Measurements from ENCODE around the gene HOOK2.

Gene HOOK2

DNA sequence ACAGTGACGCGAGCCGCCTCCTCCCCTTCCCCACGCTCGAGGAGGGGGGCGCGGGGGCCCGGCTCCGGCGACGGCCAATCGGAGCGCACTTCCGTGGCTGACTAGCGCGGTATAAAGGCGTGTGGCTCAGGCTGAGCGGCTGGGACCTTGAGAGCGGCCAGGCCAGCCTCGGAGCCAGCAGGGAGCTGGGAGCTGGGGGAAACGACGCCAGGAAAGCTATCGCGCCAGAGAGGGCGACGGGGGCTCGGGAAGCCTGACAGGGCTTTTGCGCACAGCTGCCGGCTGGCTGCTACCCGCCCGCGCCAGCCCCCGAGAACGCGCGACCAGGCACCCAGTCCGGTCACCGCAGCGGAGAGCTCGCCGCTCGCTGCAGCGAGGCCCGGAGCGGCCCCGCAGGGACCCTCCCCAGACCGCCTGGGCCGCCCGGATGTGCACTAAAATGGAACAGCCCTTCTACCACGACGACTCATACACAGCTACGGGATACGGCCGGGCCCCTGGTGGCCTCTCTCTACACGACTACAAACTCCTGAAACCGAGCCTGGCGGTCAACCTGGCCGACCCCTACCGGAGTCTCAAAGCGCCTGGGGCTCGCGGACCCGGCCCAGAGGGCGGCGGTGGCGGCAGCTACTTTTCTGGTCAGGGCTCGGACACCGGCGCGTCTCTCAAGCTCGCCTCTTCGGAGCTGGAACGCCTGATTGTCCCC is 16.1 kb upstream of the HOOK2 start, which contains the start of gene JUNB (continued):
- no peak; the same call in 1 of the 2 replicates for TF ChIP-seq ZNF768 (tag by site-specific recombination; IDR thresholded peaks at IDR 0.05)
- TF ChIP-seq, protein P1, sequence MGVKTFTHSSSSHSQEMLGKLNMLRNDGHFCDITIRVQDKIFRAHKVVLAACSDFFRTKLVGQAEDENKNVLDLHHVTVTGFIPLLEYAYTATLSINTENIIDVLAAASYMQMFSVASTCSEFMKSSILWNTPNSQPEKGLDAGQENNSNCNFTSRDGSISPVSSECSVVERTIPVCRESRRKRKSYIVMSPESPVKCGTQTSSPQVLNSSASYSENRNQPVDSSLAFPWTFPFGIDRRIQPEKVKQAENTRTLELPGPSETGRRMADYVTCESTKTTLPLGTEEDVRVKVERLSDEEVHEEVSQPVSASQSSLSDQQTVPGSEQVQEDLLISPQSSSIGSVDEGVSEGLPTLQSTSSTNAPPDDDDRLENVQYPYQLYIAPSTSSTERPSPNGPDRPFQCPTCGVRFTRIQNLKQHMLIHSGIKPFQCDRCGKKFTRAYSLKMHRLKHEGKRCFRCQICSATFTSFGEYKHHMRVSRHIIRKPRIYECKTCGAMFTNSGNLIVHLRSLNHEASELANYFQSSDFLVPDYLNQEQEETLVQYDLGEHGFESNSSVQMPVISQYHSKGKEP (tag by site-specific recombination; IDR thresholded peaks at IDR 0.05), result no peak
- no peak for TF ChIP-seq ZNF544 (tag by site-specific recombination; IDR thresholded peaks at IDR 0.05)
- TF ChIP-seq ZNF174 (tag by site-specific recombination; IDR thresholded peaks at IDR 0.05), result no peak
- TF ChIP-seq ZBTB8A (tag by site-specific recombination; IDR thresholded peaks at IDR 0.05), result peak; percentile 88
- peak; percentile 77; the same call in 1 of the 2 replicates for TF ChIP-seq ZSCAN30 (tag by site-specific recombination; IDR thresholded peaks at IDR 0.05)
- TF ChIP-seq, protein P2, sequence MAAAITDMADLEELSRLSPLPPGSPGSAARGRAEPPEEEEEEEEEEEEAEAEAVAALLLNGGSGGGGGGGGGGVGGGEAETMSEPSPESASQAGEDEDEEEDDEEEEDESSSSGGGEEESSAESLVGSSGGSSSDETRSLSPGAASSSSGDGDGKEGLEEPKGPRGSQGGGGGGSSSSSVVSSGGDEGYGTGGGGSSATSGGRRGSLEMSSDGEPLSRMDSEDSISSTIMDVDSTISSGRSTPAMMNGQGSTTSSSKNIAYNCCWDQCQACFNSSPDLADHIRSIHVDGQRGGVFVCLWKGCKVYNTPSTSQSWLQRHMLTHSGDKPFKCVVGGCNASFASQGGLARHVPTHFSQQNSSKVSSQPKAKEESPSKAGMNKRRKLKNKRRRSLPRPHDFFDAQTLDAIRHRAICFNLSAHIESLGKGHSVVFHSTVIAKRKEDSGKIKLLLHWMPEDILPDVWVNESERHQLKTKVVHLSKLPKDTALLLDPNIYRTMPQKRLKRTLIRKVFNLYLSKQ (tag by site-specific recombination; IDR thresholded peaks at IDR 0.05; ENCODE audit: borderline replicate concordance), result no peak
- TF ChIP-seq, protein P3, sequence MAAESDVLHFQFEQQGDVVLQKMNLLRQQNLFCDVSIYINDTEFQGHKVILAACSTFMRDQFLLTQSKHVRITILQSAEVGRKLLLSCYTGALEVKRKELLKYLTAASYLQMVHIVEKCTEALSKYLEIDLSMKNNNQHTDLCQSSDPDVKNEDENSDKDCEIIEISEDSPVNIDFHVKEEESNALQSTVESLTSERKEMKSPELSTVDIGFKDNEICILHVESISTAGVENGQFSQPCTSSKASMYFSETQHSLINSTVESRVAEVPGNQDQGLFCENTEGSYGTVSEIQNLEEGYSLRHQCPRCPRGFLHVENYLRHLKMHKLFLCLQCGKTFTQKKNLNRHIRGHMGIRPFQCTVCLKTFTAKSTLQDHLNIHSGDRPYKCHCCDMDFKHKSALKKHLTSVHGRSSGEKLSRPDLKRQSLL (tag by site-specific recombination; IDR thresholded peaks at IDR 0.05), result peak; percentile 54; the same call in 1 of the 2 replicates
- TF ChIP-seq ZNF621 (tag by site-specific recombination; IDR thresholded peaks at IDR 0.05), result no peak
- TF ChIP-seq, protein P4, sequence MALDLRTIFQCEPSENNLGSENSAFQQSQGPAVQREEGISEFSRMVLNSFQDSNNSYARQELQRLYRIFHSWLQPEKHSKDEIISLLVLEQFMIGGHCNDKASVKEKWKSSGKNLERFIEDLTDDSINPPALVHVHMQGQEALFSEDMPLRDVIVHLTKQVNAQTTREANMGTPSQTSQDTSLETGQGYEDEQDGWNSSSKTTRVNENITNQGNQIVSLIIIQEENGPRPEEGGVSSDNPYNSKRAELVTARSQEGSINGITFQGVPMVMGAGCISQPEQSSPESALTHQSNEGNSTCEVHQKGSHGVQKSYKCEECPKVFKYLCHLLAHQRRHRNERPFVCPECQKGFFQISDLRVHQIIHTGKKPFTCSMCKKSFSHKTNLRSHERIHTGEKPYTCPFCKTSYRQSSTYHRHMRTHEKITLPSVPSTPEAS (tag by site-specific recombination; IDR thresholded peaks at IDR 0.05), result no peak
- TF ChIP-seq ZNF585B (tag by site-specific recombination; IDR thresholded peaks at IDR 0.05), result no peak
- TF ChIP-seq, protein P5, sequence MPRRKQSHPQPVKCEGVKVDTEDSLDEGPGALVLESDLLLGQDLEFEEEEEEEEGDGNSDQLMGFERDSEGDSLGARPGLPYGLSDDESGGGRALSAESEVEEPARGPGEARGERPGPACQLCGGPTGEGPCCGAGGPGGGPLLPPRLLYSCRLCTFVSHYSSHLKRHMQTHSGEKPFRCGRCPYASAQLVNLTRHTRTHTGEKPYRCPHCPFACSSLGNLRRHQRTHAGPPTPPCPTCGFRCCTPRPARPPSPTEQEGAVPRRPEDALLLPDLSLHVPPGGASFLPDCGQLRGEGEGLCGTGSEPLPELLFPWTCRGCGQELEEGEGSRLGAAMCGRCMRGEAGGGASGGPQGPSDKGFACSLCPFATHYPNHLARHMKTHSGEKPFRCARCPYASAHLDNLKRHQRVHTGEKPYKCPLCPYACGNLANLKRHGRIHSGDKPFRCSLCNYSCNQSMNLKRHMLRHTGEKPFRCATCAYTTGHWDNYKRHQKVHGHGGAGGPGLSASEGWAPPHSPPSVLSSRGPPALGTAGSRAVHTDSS (tag by site-specific recombination; IDR thresholded peaks at IDR 0.05), result no peak
- TF ChIP-seq, protein P6, sequence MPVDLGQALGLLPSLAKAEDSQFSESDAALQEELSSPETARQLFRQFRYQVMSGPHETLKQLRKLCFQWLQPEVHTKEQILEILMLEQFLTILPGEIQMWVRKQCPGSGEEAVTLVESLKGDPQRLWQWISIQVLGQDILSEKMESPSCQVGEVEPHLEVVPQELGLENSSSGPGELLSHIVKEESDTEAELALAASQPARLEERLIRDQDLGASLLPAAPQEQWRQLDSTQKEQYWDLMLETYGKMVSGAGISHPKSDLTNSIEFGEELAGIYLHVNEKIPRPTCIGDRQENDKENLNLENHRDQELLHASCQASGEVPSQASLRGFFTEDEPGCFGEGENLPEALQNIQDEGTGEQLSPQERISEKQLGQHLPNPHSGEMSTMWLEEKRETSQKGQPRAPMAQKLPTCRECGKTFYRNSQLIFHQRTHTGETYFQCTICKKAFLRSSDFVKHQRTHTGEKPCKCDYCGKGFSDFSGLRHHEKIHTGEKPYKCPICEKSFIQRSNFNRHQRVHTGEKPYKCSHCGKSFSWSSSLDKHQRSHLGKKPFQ (tag by site-specific recombination; IDR thresholded peaks at IDR 0.05), result no peak; the same call in 1 of the 2 replicates
- no peak for TF ChIP-seq ZNF311 (tag by site-specific recombination; IDR thresholded peaks at IDR 0.05; ENCODE audit: borderline replicate concordance)
- no peak for TF ChIP-seq ZNF366 (tag by site-specific recombination; conservative IDR thresholded peaks at IDR 0.05)
- peak; percentile 51; the same call in 1 of the 2 replicates for TF ChIP-seq ZNF747 (tag by site-specific recombination; IDR thresholded peaks at IDR 0.05)
- TF ChIP-seq ZNF707 (tag by site-specific recombination; IDR thresholded peaks at IDR 0.05), result no peak
- TF ChIP-seq, protein P7, sequence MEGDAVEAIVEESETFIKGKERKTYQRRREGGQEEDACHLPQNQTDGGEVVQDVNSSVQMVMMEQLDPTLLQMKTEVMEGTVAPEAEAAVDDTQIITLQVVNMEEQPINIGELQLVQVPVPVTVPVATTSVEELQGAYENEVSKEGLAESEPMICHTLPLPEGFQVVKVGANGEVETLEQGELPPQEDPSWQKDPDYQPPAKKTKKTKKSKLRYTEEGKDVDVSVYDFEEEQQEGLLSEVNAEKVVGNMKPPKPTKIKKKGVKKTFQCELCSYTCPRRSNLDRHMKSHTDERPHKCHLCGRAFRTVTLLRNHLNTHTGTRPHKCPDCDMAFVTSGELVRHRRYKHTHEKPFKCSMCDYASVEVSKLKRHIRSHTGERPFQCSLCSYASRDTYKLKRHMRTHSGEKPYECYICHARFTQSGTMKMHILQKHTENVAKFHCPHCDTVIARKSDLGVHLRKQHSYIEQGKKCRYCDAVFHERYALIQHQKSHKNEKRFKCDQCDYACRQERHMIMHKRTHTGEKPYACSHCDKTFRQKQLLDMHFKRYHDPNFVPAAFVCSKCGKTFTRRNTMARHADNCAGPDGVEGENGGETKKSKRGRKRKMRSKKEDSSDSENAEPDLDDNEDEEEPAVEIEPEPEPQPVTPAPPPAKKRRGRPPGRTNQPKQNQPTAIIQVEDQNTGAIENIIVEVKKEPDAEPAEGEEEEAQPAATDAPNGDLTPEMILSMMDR (tag by site-specific recombination; IDR thresholded peaks at IDR 0.05), result peak; percentile 49; the same call in 1 of the 2 replicates
- no peak for TF ChIP-seq ZNF16 (tag by site-specific recombination; IDR thresholded peaks at IDR 0.05; ENCODE audit: low read depth)
- TF ChIP-seq EGR2 (tag by site-specific recombination; IDR thresholded peaks at IDR 0.05; ENCODE audit: low read depth), result peak; percentile 79
- no peak for TF ChIP-seq ZNF677 (tag by site-specific recombination; IDR thresholded peaks at IDR 0.05)
- TF ChIP-seq ZFP41 (tag by site-specific recombination; IDR thresholded peaks at IDR 0.05; ENCODE audit: borderline replicate concordance), result no peak
- no peak for TF ChIP-seq ZNF221 (tag by site-specific recombination; IDR thresholded peaks at IDR 0.05; ENCODE audit: borderline replicate concordance)
- no peak for TF ChIP-seq ZSCAN23 (tag by site-specific recombination; IDR thresholded peaks at IDR 0.05)
- TF ChIP-seq, protein P8, sequence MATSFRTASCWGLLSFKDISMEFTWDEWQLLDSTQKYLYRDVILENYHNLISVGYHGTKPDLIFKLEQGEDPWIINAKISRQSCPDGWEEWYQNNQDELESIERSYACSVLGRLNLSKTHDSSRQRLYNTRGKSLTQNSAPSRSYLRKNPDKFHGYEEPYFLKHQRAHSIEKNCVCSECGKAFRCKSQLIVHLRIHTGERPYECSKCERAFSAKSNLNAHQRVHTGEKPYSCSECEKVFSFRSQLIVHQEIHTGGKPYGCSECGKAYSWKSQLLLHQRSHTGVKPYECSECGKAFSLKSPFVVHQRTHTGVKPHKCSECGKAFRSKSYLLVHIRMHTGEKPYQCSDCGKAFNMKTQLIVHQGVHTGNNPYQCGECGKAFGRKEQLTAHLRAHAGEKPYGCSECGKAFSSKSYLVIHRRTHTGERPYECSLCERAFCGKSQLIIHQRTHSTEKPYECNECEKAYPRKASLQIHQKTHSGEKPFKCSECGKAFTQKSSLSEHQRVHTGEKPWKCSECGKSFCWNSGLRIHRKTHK (tag by site-specific recombination; IDR thresholded peaks at IDR 0.05), result no peak
- peak; percentile 79 for TF ChIP-seq ZEB2 (tag by site-specific recombination; IDR thresholded peaks at IDR 0.05)
- TF ChIP-seq ZNF391 (tag by site-specific recombination; IDR thresholded peaks at IDR 0.05; ENCODE audit: borderline replicate concordance, low read depth), result no peak
- no peak for TF ChIP-seq ZNF571 (tag by site-specific recombination; IDR thresholded peaks at IDR 0.05)

Measured in HEK293 (cell line).